Measurements from ENCODE around the gene TSPAN5.

GRCh38 chr4:98609934-98610333, 48.5 kb downstream of the TSPAN5 start:
- TF ChIP-seq POLR2A (IDR thresholded peaks at IDR 0.05), result no peak
- TF ChIP-seq CTCF (IDR thresholded peaks at IDR 0.05), result no peak
- TF ChIP-seq POLR2AphosphoS5 (IDR thresholded peaks at IDR 0.05), result no peak

Data from breast epithelium (tissue), 3 donors.